ENCODE results near the gene DNLZ.

Gene DNLZ

GRCh38 chr9:136377341-136378169, 14.0 kb upstream of the DNLZ start:
- DNase-seq (ENCODE audit: extremely low read depth in 1 of 2, low read depth in 1 of 2) = no peak

- no peak for DNase-seq (ENCODE audit: extremely low read depth in 1 of 2, low read depth in 1 of 2)
These were observed 12.9 kb upstream of the DNLZ start for GRCh38 chr9:136376457-136376856.

DNA sequence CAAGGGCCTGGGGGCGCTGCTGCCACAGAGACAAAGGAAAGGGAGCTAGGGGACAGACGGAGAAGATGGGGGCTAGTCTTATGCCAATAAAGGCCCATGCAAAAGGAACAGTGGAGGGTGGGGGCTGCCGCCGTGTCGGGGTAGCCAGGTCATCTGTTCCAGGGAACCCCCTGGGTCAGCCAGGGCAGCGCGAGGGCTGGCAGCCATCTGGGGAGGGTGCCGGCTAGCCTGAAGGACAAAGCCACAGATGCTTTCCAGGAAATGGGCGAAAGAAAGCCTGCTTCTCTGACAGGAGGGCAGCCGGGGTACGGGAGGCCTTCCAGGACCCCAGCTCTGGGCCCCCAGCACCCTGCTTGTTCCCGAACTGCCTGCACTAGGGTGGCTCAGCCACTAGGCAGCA, 11.6 kb upstream of the DNLZ start:
- DNase-seq (ENCODE audit: extremely low read depth in 1 of 2, low read depth in 1 of 2) = no peak

DNA sequence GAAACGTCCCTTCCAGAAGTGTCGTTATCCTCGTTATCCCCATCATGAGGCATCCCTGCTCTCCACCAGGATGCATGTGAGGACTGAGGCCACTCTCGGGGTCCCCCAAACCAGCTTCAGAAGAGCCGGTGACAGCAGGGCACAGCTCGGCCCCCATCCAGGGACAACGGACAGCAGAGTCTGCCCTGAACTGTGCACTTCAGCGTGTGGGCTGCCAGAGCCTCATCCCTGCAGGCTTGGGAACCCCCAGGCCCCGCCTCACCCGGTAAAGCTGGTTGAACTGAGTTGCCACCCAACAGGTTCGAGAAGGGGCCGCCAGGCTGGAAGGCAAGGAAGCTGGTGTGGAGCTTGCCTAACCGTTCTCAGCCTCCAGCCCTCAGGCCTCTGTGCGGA, 10.6 kb upstream of the DNLZ start:
- no peak for DNase-seq (ENCODE audit: extremely low read depth in 1 of 2, low read depth in 1 of 2)

DNA sequence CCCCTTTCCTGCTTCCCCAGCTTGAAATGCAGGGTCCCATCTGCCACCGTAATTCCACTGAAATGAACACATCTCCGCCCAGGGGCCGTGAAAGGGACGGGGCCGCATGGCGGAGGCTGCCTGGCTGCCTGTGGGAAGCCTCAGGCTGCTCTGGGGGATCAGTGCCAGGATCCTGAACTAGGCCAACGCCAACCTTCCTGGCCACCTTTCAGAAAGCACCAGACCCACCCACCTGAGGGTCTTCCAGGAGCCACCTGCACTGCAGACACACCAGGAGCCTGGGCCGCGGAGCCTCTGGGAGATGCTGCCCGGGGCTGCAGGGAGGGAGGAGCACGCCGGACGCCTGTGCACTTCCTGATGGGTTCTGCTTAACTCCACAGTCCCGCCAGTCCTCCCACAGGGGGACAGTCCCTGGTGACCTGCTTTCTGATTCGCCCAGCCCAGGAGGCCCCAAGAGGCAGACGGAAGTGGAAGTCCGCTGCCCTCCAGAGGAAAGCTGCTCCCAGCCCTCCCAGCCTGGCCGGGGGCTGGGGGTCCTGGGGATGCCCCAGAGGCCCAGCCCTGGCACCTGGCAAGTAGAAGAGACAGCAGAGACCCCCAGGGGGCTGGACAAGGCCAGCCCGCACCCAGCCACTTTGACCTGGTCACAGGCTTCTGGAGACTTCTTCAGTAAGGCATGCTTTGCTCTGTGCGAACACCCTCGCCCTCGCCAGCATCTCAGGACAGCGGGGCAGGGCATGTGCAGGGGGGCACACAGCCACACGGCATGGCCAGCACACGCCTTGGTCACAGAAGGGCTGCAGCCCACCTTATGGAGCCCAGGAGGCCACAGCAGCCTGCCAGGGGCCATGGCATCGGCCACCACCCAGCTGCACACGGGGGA, 10.0 kb upstream of the DNLZ start, which contains the start of gene CARD9:
TSS of gene CARD9 (minus strand) at position 370 of the 883 bp plus-strand sequence. CDS start 1,591 bp downstream, outside the sequence.
- no peak for DNase-seq (ENCODE audit: extremely low read depth in 1 of 2, low read depth in 1 of 2)

DNA sequence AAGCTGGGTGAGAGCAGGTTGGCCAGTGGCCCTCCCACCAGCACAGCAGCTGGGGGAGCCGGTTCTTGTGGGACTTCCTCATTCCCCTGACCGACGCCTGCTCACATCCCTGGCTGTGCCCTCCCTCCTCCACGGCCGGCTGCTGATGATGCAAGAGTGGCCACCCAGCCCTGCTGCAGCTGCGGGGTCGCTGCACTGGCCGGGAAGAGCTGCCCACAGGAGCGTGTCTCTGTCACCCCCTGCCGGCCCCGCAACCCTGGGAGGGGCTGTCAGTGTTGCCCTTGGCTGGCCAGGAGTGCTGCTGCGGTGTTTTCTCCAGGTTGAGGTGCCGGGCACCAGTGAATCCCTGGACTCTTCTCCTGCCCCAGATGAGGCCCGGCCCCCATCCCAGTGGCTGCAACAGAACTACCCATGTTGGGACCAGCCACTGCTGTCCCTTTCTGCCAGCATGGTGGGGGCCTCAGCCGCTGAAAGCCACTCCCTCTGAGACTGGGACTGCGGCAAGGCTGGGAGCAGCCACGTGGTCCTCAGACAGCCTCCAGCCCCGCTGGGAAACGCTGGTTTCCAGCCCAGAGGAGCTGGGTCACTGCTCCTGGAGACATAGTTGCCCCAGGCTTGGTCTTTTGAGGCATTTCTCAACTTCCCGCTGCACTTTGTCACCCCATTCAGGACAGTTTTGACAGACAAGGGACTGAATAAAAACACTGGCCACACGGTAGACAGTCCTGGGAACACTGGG, 9.2 kb upstream of the DNLZ start:
- DNase-seq (ENCODE audit: extremely low read depth in 1 of 2, low read depth in 1 of 2) = no peak

DNA sequence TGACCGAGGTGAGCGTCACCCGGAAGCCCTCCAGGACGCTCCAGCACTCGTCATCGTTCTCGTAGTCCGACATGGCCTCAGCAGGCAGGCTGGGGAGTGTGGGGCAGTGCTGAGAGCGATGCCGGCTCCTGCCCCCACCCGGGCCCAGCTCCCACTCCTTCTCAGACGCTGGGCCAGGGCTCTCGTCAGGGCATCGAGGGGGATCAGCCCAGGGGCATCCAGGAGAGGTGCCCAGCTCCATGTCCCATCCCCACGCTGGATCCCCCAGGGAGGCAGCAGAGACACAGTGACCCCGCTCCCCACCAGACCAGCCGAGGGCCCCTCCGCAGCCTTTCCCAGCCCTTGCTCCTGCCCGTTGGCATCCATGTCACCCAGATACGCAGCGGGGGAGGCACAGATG, 8.5 kb upstream of the DNLZ start:
- DNase-seq (ENCODE audit: extremely low read depth in 1 of 2, low read depth in 1 of 2) = no peak

DNA sequence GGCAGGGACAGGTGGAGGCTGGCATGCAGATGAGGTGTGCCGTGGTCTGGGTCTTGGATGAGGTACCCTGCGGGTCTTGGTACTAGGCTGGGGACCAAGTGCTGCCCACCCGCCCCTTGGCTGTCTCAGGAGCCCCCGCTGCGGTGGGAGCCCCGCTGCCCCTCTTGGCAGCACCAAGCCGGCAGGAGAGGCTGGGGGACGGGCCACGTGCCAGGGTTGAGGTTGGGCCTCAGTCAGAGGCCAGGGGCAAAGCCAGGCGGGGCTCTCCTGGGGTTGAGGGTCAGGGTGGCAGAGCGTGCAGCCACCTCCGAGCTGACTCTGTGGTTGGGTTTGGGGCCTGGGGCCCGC, 8.0 kb upstream of the DNLZ start:
- DNase-seq (ENCODE audit: extremely low read depth in 1 of 2, low read depth in 1 of 2) = no peak

DNA sequence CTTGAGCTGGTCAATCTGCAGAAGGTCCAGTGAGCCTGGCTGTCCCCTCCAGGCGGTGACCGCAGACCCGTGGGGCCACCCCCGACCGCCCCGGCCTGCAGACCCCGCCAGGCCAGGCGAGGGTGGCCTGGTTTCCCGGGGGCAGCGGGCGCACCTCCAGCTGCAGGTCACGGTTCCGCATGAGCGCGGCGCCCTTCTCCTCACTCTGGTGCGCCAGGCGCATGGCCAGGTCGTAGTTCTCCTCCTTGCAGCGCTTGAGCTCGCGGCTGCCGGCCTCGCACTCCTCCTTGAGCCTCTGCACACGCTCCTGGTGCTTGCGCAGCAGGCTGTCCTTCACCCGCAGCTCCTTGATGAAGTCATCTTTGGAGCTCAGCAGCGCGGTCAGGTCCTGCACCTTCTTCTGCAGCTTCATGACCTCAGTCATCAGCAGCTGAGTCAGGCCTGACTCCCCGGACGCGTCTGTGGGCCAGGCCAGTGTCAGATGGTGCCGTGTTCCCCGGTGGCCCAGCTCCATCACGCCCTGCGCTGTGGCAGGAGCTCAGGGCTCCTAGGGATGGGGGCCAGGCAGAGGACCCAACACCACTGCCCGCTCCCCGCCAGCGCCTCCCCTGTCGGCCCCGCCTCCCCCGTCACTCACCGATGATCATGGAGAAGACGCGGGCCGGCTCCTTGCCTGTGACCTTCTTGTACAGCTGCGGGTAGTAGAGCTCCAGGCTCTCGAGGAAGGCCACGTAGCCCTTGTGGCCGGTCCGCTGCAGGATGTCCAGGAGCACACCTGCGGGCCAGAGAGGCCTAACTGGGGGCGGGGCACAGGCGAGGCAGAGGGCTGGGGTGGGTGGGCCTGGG, 7.4 kb upstream of the DNLZ start:
- DNase-seq (ENCODE audit: extremely low read depth in 1 of 2, low read depth in 1 of 2) = no peak

DNA sequence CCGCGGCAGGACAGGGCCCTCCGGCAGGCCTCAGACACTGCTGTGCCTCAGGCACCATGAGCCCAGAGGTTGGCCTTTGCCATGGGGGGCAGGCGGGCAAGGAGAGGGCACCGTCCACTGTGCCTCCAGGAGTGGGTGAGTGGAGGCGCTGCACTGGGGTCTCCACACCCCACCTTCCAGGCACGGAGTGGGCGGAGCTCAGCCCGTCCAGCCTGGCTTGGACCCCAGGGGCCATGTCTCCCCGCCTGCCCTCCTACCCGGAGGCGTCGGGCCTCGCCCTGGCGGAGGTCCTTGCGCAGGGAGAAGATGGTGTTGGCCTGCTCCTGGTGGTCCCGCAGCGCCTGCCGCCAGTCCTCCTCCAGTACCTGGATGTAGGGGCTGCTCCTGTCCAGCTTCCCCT, 6.5 kb upstream of the DNLZ start:
- no peak for DNase-seq (ENCODE audit: extremely low read depth in 1 of 2, low read depth in 1 of 2)

DNA sequence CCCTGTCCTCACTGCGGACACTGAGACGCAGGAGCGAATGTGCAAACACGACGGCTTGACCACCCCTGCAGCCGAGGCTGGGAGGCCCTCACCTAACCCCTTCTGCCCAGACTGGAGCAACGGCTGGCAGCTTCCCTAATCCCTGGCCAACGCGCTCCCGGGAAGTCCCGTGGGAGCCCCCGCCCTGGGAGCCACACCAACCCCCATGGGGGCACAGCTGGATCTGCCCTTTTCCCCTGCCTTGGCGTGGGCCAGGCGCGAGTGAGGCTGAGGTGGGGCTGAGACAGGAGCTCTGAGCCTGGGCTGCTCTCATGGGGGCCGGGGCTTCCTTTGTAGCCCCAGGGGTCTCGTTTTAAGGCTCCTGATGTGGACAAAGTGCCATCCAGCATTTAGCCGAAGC, 4.6 kb upstream of the DNLZ start:
- no peak for DNase-seq (ENCODE audit: extremely low read depth in 1 of 2, low read depth in 1 of 2)

- no peak for DNase-seq (ENCODE audit: extremely low read depth in 1 of 2, low read depth in 1 of 2)
These were observed 4.0 kb upstream of the DNLZ start for GRCh38 chr9:136367296-136368145.

DNA sequence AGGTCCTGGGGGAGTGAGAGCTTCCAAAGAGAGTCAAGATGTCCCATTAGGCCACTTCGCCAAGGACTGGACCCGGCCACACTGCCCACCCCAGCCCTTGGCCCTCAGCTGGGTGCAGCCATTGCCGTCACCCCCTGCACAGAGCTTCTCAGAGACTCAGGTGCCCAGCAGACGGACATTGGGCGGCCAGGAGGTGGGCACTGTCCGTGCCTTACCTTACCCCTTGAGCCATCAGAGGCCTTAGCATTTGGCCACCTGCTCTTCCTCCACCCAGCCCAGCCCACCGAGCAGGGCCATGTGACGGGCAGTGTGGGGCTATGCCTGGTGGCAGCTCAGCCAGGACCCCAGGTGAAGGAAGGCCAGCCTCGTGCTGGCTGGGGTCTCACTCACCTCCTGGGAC, 3.3 kb upstream of the DNLZ start:
- DNase-seq (ENCODE audit: extremely low read depth in 1 of 2, low read depth in 1 of 2) = no peak

DNA sequence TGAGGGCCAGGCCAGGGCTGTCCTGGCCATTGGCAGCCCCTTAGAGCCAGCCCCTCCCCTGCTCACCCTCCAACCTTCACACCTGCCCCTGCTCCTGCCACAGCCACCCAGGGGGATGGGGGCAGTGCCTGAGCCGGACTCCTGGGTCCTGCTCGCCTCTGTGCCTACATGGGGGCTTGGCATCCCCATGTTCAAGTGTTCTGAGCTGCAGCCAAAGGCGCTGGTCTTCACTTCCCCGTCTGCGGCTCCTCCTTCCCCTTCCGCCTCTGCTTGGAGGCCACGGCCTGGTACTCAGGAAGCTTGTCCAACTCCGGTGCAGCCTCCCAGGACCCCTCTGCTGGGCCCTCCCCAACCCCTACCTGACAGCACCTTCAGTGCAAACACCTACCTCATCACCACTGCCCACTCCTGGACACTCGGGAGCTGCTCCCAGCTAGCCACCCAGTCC, 2.3 kb upstream of the DNLZ start:
- DNase-seq (ENCODE audit: extremely low read depth in 1 of 2, low read depth in 1 of 2) = no peak

GRCh38 chr9:136364942-136365774, 1.6 kb upstream of the DNLZ start:
- no peak for DNase-seq (ENCODE audit: extremely low read depth in 1 of 2, low read depth in 1 of 2)

- no peak for DNase-seq (ENCODE audit: extremely low read depth in 1 of 2, low read depth in 1 of 2)
These were observed 605 bp upstream of the DNLZ start for GRCh38 chr9:136363949-136364748.

DNA sequence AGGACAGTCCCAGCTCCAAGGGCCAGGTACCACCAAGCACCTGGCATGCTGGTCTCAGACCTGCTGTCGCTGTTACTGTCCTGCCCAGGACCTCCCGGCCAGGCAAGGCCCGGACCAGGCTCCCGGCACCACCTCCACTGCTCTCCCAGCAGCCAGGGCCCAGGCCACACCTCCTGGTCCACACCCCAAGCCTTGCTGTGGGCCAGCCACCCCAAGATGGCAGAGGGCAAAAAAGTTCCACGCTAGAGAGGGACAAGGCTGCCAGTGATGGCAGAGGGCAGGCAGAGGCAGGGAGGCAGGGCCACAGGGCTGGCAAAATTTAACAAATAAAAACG, 1.1 kb downstream of the DNLZ start:
- no peak for DNase-seq (ENCODE audit: extremely low read depth in 1 of 2, low read depth in 1 of 2)

Measured in activated CD8-positive, alpha-beta memory T cell treated with anti-CD3 and anti-CD28 coated beads for 1 hour (primary cell).